IPS-18a (cell line): Measurements from ENCODE around the gene MRPS33.
"Not testable (repeated sequence)": the region's sequence is repeated elsewhere in the genome, so short reads cannot be mapped to it uniquely, and the experiment has no call there.

Experiments
- H3K27ac ChIP-seq: one replicate; pipeline ENCODE4 v1.5.1; 2013; ENCODE audit warnings: low read length
- H3K27me3 ChIP-seq: one replicate; pipeline ENCODE4 v1.6.1; 2013; ENCODE audit warnings: mild to moderate bottlenecking, low read length; ENCODE audit not compliant: control insufficient read depth, insufficient read depth
- H3K36me3 ChIP-seq: one replicate; pipeline ENCODE4 v1.6.1; 2013; ENCODE audit warnings: low read depth, low read length; ENCODE audit not compliant: control insufficient read depth
- H3K4me1 ChIP-seq: one replicate; pipeline ENCODE4 v1.6.1; 2013; ENCODE audit warnings: low read depth, low read length; ENCODE audit not compliant: control insufficient read depth
- H3K4me3 ChIP-seq: one replicate; pipeline ENCODE4 v1.5.1; 2013; ENCODE audit warnings: low read length
- H3K9ac ChIP-seq: one replicate; pipeline ENCODE4 v1.6.1; 2013; ENCODE audit warnings: mild to moderate bottlenecking, low read length, moderate library complexity
- H3K9me3 ChIP-seq: one replicate; pipeline ENCODE4 v1.6.1; 2013; ENCODE audit warnings: low read depth, low read length; ENCODE audit not compliant: control insufficient read depth

The MRPS33 gene

GRCh38 chr7:140977741-140978140 lies 37.0 kb downstream of the MRPS33 start:
- Histone ChIP-seq H3K9me3 (no peaks in the 10 kb centered on the region), H3K27ac (no peak overlapping the region), H3K4me3 (no peak overlapping the region), H3K9ac (no peak overlapping the region), H3K4me1 (no peaks in the 10 kb centered on the region), H3K36me3 (no peaks in the 10 kb centered on the region), H3K27me3 (no peaks in the 10 kb centered on the region)

- H3K27ac ChIP-seq: no peak overlapping the region
- H3K4me3 ChIP-seq: no peak overlapping the region
These were observed 41.6 kb downstream of the MRPS33 start for GRCh38 chr7:140972876-140973829.

GRCh38 chr7:140972344-140972743 lies 42.4 kb downstream of the MRPS33 start:
- Histone ChIP-seq H3K36me3 (no peaks in the 10 kb centered on the region), H3K27ac (no peak overlapping the region)

More at GRCh38 chr7:140972876-140973829, 41.6 kb downstream of the MRPS33 start:
- H3K36me3 ChIP-seq: no peaks in the 10 kb centered on the region
- no peaks in the 10 kb centered on the region for H3K4me1 ChIP-seq
- no peaks in the 10 kb centered on the region for H3K27me3 ChIP-seq
- no peak overlapping the region for H3K9ac ChIP-seq
- H3K9me3 ChIP-seq: no peaks in the 10 kb centered on the region

GRCh38 chr7:140967438-140967837 lies 47.3 kb downstream of the MRPS33 start:
- Histone ChIP-seq H3K27me3 (no peaks in the 10 kb centered on the region), H3K36me3 (no peaks in the 10 kb centered on the region), H3K4me3 (no peak overlapping the region), H3K27ac (no peak overlapping the region), H3K4me1 (no peaks in the 10 kb centered on the region), H3K9ac (no peak overlapping the region), H3K9me3 (no peaks in the 10 kb centered on the region)

More at GRCh38 chr7:140972344-140972743, 42.4 kb downstream of the MRPS33 start:
- Histone ChIP-seq H3K9me3 (no peaks in the 10 kb centered on the region), H3K27me3 (no peaks in the 10 kb centered on the region), H3K4me3 (no peak overlapping the region), H3K4me1 (no peaks in the 10 kb centered on the region), H3K9ac (no peak overlapping the region)

- H3K36me3 ChIP-seq: no peaks in the 10 kb centered on the region
- H3K9ac ChIP-seq: no peak overlapping the region
- H3K4me1 ChIP-seq: no peaks in the 10 kb centered on the region
- no peaks in the 10 kb centered on the region for H3K27me3 ChIP-seq
- no peak overlapping the region for H3K4me3 ChIP-seq
- H3K27ac ChIP-seq: no peak overlapping the region
- no peaks in the 10 kb centered on the region for H3K9me3 ChIP-seq
These were observed 48.1 kb downstream of the MRPS33 start for GRCh38 chr7:140966561-140967233.

DNA sequence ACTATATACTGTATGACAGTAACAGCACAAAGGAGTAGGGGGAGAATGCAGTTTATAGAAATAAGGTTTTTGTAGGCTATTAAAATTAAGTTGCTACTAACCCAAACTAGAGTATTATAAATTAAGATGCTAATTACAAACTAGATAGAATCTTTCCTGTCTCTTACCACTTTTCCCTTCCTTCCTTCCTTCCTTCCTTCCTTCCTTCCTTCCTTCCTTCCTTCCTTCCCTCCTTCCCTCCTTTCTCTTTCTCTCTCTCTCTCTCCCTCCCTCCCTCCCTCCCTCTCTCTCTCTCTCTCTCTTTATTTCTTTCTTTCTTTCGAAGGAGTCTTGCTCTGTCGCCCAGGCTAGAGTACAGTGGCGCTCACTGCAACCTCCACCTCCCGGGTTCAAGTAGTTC lies 53.6 kb downstream of the MRPS33 start:
- Histone ChIP-seq H3K9ac (no peak overlapping the region), H3K27ac (no peak overlapping the region), H3K9me3 (no peaks in the 10 kb centered on the region), H3K4me1 (no peaks in the 10 kb centered on the region), H3K36me3 (no peaks in the 10 kb centered on the region), H3K4me3 (no peak overlapping the region), H3K27me3 (no peaks in the 10 kb centered on the region)

GRCh38 chr7:140956997-140957396 lies 57.8 kb downstream of the MRPS33 start:
- not testable (repeated sequence) for H3K9ac ChIP-seq, H3K9me3 ChIP-seq, H3K4me3 ChIP-seq, H3K4me1 ChIP-seq, H3K36me3 ChIP-seq, H3K27ac ChIP-seq, H3K27me3 ChIP-seq
